NOMO-1 treated with DMSO at 0.1 percent for 48 hours (cell line): ENCODE results near the gene FAM76B.

ENCODE experiments used
- DNase-seq: peaks from one replicate; lab custom pipeline; 2025; ENCODE audit not compliant: unreplicated experiment; lab: John Stamatoyannopoulos, UW

The FAM76B gene

GRCh38 chr11:95792700-95793099 is 3.1 kb upstream of the FAM76B start:
- DNase-seq: no peak

- no peak for DNase-seq
Observed at GRCh38 chr11:95792200-95792599, 2.6 kb upstream of the FAM76B start.

DNA sequence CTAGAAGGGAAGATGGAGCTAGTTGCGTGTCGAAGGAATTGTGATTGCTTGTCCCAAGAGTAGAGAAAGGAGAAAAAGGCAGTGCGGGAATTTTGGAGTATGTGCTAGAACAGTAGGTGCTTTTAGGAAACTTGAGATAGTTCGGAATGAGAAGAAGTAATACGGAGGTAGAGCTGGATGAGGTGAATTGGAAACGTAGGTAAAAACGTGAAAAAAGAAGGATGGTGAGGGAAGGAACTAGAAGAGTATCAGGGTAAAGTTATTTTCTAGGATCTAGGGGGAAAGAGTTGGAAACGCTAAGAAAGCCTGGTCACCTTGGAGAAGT is 2.1 kb upstream of the FAM76B start:
- DNase-seq: no peak

DNA sequence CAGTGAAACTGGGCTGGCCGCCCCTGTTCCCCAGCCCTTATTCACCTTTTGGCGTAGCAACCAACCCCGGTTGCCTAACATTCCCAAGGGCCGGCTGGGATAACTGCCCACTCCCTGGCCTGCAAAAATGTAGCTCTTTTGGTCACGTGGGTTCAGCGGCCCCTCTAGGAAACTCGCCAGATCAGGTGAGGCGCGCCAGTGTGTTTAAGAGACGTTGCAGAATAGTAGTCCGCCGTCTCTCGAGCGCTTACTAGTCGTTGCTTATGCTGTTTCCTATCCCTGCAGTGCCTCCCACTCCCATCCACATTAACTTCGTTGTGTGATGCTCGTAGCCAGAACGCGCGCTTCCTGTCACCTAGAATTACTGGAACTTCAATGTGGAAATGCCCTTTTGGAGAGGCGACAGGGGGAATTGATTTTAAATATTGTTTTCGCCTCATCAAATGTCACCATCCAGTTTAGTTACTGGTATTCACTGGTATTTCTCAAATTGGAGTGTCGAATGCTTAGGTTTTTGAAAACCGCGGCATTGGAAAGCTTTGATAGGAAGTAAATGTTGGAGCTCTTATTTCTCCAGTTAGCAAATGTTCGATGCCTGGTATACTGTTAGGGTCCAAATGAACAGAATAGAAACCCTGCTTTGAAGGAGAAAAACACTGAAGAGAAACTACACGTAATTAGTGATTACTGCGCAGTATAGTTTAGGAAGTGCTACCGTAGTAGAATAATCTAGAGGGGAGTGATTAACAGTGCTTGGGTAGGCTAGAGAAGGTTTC is 1.5 kb upstream of the FAM76B start:
- DNase-seq: peak; percentile 25

DNA sequence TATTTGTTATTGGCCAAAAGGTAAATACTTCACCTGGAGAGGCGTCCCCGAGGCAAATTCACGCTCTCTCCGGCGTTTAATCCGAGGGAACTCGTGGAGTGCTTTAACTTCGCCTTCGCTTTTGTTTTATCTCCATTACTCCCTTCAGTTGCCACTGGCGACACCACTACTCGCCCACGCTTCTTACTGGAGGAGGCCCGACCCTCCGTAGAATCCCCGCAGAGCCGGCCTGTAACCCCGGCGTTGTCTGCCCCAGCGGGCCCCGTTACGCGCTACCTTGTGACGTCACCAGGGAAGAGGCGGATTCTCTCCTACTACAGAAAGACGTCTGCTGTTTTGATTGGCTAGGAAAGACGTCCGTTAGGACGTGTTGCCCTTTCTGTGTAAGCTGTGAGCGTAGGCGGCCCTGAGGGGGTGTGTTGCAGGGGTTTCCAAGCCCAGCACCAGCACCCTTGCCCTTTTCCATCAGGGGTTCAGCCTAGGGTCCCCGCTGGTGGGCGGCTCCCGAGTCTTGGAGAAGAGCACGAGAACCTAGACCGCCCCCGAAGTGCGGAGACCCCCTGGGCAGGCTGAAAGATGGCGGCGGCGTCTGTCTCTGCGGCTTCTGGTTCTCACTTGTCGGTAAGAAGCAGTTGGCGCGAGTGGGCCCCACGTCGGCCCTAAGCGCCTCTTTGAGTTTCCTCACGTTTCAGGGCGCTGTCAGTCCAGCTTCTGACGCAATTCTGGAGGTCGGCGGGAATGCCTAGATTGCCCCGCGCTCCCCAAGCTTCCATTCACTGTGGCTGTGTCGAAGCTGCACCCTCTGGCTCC is 746 bp upstream of the FAM76B start, which contains the start of gene CEP57:
TSS of gene CEP57 (plus strand) at position 376 of the 810 bp plus-strand sequence. CDS start at position 577, 201 bp downstream.
- DNase-seq: peak; percentile 94

DNA sequence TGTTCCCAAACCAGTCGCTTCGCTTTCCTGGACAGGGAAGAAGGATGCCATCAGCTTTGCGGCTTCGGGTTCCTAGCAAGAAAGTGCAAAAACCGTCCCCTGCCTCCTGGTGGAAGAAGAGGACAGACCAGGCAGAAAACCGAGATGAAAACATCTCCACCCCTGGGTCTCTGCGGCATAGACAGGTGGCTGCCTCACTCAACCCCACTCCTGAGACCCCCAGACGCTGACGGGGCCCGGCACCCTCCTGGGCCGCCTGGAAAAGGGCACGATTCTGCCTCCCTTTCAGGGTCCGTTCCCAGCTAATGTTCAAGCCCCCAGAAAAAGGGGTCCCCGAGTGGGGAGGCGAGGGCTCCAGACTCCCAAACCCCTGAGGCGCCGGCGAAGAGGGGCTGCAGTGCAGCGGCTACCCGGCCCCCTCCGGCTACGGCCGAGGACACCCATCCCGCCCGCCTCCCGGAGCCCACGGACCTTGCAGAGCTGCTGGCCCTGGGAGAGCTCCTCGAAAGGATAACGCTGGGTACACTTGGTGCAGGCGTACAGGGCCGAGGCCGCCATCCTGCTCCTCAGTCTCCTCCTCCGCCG is 569 bp downstream of the FAM76B start:
- no peak for DNase-seq

- no peak for DNase-seq
Observed at GRCh38 chr11:95780544-95780943, 9.0 kb downstream of the FAM76B start.

GRCh38 chr11:95778699-95779098 is 10.9 kb downstream of the FAM76B start:
- DNase-seq: no peak

- DNase-seq: no peak
Observed at GRCh38 chr11:95776859-95777258, 12.7 kb downstream of the FAM76B start.

- no peak for DNase-seq
Observed at GRCh38 chr11:95768521-95768920, 21.1 kb downstream of the FAM76B start.

DNA sequence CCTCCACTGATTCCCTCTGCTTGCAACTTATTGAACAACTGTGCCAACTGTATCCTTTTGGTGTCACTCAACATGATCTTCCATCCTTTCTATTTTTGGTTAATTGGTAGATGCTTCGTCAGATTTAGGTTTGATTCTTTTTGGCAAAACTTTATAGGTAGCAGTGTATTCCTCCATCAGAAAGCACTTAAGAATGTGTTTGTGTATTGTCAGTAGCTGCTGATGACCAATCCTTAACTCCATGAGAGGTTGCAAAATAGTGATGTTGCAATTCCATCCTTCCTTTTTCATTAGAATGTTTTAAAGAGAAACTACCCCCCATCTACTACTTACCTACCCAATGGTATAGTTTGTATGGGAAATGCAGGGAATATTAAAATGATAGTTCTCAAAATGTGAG is 22.1 kb downstream of the FAM76B start:
- peak; percentile 40 for DNase-seq

- DNase-seq: peak; percentile 21
Observed at GRCh38 chr11:95766701-95767100, 22.9 kb downstream of the FAM76B start.

GRCh38 chr11:95764267-95764898 is 25.2 kb downstream of the FAM76B start:
- peak; percentile 75 for DNase-seq

- no peak for DNase-seq
Observed at GRCh38 chr11:95762534-95762933, 27.0 kb downstream of the FAM76B start.

GRCh38 chr11:95760941-95761340 is 28.6 kb downstream of the FAM76B start:
- no peak for DNase-seq

DNA sequence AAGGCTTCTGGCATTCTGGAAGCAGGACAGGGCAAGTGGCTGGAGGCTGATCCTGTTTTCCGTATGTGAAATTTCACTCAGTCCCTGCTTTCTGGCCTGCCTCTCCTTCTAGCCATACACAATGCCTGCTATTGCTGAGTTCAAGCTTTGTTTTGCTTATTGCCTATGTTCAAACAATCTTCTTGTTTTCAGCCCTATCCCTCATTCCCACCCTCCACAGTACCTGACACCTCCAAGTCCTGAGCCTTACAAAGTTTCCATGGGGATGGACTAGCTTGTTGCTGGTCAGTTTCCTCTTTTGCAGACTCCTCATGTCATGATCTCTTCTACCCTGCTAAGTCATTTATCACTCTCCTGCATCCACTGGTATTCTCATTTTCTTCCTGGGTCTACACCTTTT is 38.1 kb downstream of the FAM76B start:
- DNase-seq: no peak

DNA sequence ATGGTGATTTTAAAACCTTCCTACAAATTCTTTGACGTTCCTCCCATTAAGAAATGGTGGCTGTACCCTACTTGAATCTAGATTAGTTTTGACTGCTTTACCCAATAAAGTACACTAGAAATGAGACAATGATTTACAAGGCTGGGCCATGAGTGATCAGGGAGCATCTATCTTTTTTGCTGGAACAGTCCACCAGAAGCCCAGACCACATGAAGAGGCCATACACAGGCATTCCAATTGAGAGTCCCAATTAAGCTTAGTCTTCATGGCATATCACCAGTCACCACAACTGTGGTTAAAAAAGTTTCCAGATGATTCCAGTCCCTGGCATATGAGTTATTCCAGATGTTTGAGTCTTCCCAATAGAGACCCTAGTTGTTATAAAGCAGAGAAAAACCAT is 39.5 kb downstream of the FAM76B start:
- no peak for DNase-seq

GRCh38 chr11:95739108-95739938 is 50.3 kb downstream of the FAM76B start:
- DNase-seq: no peak

GRCh38 chr11:95736809-95737208 is 52.8 kb downstream of the FAM76B start:
- no peak for DNase-seq

DNA sequence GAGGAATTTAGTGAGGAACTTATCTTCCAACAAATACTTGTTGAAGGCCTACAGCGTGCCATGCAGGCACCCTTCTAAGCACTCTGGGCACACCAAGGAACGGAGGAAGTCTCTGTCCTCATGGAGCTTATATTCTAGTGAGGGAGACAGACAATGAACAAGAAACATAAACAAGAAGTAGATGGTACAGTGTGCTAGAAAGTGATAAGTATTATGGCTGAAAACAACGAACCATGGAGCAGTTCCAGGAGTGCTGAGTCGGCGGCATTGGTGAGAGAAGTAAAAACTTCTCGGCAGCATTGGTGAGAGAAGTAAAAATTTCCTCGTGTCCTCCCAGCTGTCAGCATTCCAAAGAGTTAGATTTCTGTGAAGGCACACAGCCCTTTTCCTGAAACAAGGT is 53.2 kb downstream of the FAM76B start:
- DNase-seq: no peak
